ENCODE measurements around the gene SPRYD3. TPM values are rescaled to one million over a fixed set of nuclear protein-coding genes. Genes with fewer than 3 reads are reported as not detected.

SPRYD3 gene
- total RNA-seq, 1 donor from 2014 or later: 17.9 TPM

- TF ChIP-seq, protein P1, sequence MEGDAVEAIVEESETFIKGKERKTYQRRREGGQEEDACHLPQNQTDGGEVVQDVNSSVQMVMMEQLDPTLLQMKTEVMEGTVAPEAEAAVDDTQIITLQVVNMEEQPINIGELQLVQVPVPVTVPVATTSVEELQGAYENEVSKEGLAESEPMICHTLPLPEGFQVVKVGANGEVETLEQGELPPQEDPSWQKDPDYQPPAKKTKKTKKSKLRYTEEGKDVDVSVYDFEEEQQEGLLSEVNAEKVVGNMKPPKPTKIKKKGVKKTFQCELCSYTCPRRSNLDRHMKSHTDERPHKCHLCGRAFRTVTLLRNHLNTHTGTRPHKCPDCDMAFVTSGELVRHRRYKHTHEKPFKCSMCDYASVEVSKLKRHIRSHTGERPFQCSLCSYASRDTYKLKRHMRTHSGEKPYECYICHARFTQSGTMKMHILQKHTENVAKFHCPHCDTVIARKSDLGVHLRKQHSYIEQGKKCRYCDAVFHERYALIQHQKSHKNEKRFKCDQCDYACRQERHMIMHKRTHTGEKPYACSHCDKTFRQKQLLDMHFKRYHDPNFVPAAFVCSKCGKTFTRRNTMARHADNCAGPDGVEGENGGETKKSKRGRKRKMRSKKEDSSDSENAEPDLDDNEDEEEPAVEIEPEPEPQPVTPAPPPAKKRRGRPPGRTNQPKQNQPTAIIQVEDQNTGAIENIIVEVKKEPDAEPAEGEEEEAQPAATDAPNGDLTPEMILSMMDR (IDR thresholded peaks at IDR 0.05; ENCODE audit: unreplicated experiment): no peak
- no peak overlapping the region for H3K4me3 Mint-ChIP-seq (ENCODE audit: low read depth)
- H3K27me3 Mint-ChIP-seq: no peaks in the 10 kb centered on the region
- H3K36me3 Mint-ChIP-seq (ENCODE audit: insufficient read depth): peaks cover 33% of the 10 kb centered on the region
- no peaks in the 10 kb centered on the region for H3K4me1 Mint-ChIP-seq (ENCODE audit: low read depth)
- no peaks in the 10 kb centered on the region for H3K9me3 Mint-ChIP-seq (ENCODE audit: low read depth)
- no peak for DNase-seq (ENCODE audit: low spot score, unreplicated experiment)
- H3K27ac Mint-ChIP-seq: no peak overlapping the region
These were observed 53.9 kb downstream of the SPRYD3 start for GRCh38 chr12:53025250-53025649.

DNA sequence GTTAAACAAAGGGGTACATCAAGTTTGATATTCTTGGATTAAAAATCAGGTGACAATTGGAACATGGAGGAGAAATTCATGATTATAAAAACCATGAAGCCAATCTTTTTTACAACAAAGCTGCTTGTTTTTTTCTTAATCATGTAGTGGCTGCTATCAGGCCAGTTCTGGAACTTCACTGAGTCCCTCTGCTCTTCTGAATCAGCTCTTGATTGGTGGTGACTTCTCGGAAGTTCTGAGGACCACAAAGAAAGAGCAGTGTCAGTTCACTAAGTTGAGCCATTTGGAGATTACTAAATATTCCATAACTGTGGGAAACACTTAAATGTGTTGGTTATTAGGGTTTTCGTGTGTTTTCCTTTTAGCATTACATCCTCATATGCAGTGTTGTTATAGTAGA, 64.5 kb downstream of the SPRYD3 start:
- TF ChIP-seq, protein P1 (IDR thresholded peaks at IDR 0.05; ENCODE audit: unreplicated experiment): no peak
- DNase-seq (ENCODE audit: low spot score, unreplicated experiment): no peak
- H3K27me3 Mint-ChIP-seq: no peaks in the 10 kb centered on the region
- H3K27ac Mint-ChIP-seq: peak overlapping the region; percentile 34
- peaks cover 15% of the 10 kb centered on the region for H3K36me3 Mint-ChIP-seq (ENCODE audit: insufficient read depth)
- no peaks in the 10 kb centered on the region for H3K9me3 Mint-ChIP-seq (ENCODE audit: low read depth)
- H3K4me3 Mint-ChIP-seq (ENCODE audit: low read depth): no peak overlapping the region
- H3K4me1 Mint-ChIP-seq (ENCODE audit: low read depth): peaks cover 18% of the 10 kb centered on the region

Small RNAs within 50 kb of the gene (microRNA-seq; reads per million reads assigned to microRNA genes)
- gene MIR6757 (ENCODE audit: borderline number of aligned reads, unreplicated experiment): not detected

Other genes starting within 250 kb of the SPRYD3 start
- not detected in 2 replicates for gene KRT79, start 245.1 kb downstream of the SPRYD3 start, total RNA-seq
- gene KRT78, start 230.4 kb downstream of the SPRYD3 start, total RNA-seq: not detected in 2 replicates
- gene KRT8, start 174.3 kb downstream of the SPRYD3 start, total RNA-seq: 1,180 and 1,246 TPM in 2 replicates
- 608 and 692 TPM in 2 replicates for gene KRT18, start 130.3 kb downstream of the SPRYD3 start, total RNA-seq
- 447 and 487 TPM in 2 replicates for gene EIF4B, start 72.9 kb downstream of the SPRYD3 start, total RNA-seq
- gene TNS2, start 29.3 kb downstream of the SPRYD3 start, total RNA-seq: 6.6 and 7.3 TPM in 2 replicates
- 25.7 and 26.5 TPM in 2 replicates for gene IGFBP6, start 18.3 kb upstream of the SPRYD3 start, total RNA-seq
- gene SOAT2, start 24.1 kb upstream of the SPRYD3 start, total RNA-seq: 0.98 and 1.1 TPM in 2 replicates
- 75.7 and 78.8 TPM in 2 replicates for gene ZNF740, start 101.3 kb upstream of the SPRYD3 start, total RNA-seq
- 58.6 and 59.0 TPM in 2 replicates for gene CSAD, start 101.5 kb upstream of the SPRYD3 start, total RNA-seq
- 0.29 and 0.93 TPM in 2 replicates for gene ITGB7, start 127.9 kb upstream of the SPRYD3 start, total RNA-seq
- gene RARG, start 152.8 kb upstream of the SPRYD3 start, total RNA-seq: 4.9 and 5.2 TPM in 2 replicates
- 24.3 and 27.1 TPM in 2 replicates for gene ESPL1, start 188.9 kb upstream of the SPRYD3 start, total RNA-seq
- gene PFDN5, start 216.2 kb upstream of the SPRYD3 start, total RNA-seq: 377 and 379 TPM in 2 replicates
- 58.9 and 60.7 TPM in 2 replicates for gene MYG1, start 220.3 kb upstream of the SPRYD3 start, total RNA-seq
- gene AAAS, start 242.2 kb upstream of the SPRYD3 start, total RNA-seq: 72.1 and 75.0 TPM in 2 replicates

Data from progenitor cell of endocrine pancreas (in vitro differentiated cells).